ENCODE data around the gene DBP. TPM values are rescaled to one million over a fixed set of nuclear protein-coding genes. Genes with fewer than 3 reads are reported as not detected.

The DBP gene
- total RNA-seq, 1 experiment from 2014 or later, result 12.6 TPM

- no peak within 1 kb of the TSS for H2BK15ac ChIP-seq (ENCODE audit: low read depth, low read length)
- no peak within 1 kb of the TSS for H2BK120ac ChIP-seq (ENCODE audit: low read depth, low read length, poor library complexity, severe bottlenecking)
- H3K4me2 ChIP-seq (ENCODE audit: insufficient read depth, insufficient read length, low read length), result peak within 1 kb of the TSS; percentile 69
- Mint-ChIP-seq H3K9me3 (peaks cover 0 to 3% of the 10 kb centered on the region in 2 experiments; a peak in 2 of 5 replicates), H3K4me3 (peak within 1 kb of the TSS; percentile 84 to 93), H3K27me3 (ENCODE audit: low read depth) (peaks cover 2% of the 10 kb centered on the region), H3K36me3 (ENCODE audit: insufficient read depth in 1 of 3, low read depth in 3 of 3) (peaks cover 5 to 22% (median 19%) of the 10 kb centered on the region in 3 experiments), H3K27ac (peak within 1 kb of the TSS; percentile 88 to 98 (median 98)), H3K4me1 (peaks cover 16 to 17% of the 10 kb centered on the region in 2 experiments)
- no peak within 1 kb of the TSS for H2BK12ac ChIP-seq (ENCODE audit: insufficient read length, low read depth, low read length)
- H3K56ac ChIP-seq (ENCODE audit: insufficient read length, low read depth, low read length), result no peak within 1 kb of the TSS
- no peak within 1 kb of the TSS for H2BK5ac ChIP-seq (ENCODE audit: insufficient read length, low read length)
- DNase-seq, result peak; percentile 82
- no peak within 1 kb of the TSS for H3K27ac ChIP-seq (ENCODE audit: insufficient read length, low read depth, low read length)
- no peaks in the 10 kb centered on the region for H3K27me3 ChIP-seq (ENCODE audit: insufficient read depth, low read length)
- H2AFZ ChIP-seq (ENCODE audit: low read length), result no peak within 1 kb of the TSS
- no peaks in the 10 kb centered on the region for H3K4me1 ChIP-seq (ENCODE audit: insufficient read depth, low read length)
- H4K5ac ChIP-seq (ENCODE audit: insufficient read length, low read depth, low read length), result no peak within 1 kb of the TSS
- H4K8ac ChIP-seq (replicated peaks; ENCODE audit: insufficient read length, low read depth, low read length), result no peak within 1 kb of the TSS
- no peaks in the 10 kb centered on the region for H3K9me3 ChIP-seq (ENCODE audit: control insufficient read depth, low read depth, low read length)
- peak within 1 kb of the TSS; percentile 1 for H3K9ac ChIP-seq (ENCODE audit: extremely low read depth, insufficient read length, low read length)
- peak; percentile 92 for TF ChIP-seq CTCF (conservative IDR thresholded peaks at IDR 0.05)
- no peak within 1 kb of the TSS for H3T11ph ChIP-seq (ENCODE audit: low read length)
- H3K18ac ChIP-seq (ENCODE audit: insufficient read length, low read depth, low read length), result peak within 1 kb of the TSS; percentile 12
- no peaks in the 10 kb centered on the region for H3K79me2 ChIP-seq (ENCODE audit: insufficient read depth, low read length)
- H3K79me1 ChIP-seq (ENCODE audit: insufficient read depth, low read depth, low read length, poor library complexity, severe bottlenecking), result no peaks in the 10 kb centered on the region
- H4K20me1 ChIP-seq (ENCODE audit: control insufficient read depth, insufficient read depth, insufficient read length), result no peaks in the 10 kb centered on the region
- no peak within 1 kb of the TSS for H4K91ac ChIP-seq (ENCODE audit: insufficient read length, low read depth, low read length)
- H3K14ac ChIP-seq (ENCODE audit: insufficient read depth, low read length), result 0 out of 2 replicates have a peak within 1 kb of the TSS, but pooled peaks have one; percentile 16
- H2AK5ac ChIP-seq (ENCODE audit: insufficient read length, low read length), result no peak within 1 kb of the TSS
- H3K23me2 ChIP-seq (ENCODE audit: insufficient read length, low read depth, low read length, poor library complexity, severe bottlenecking), result peaks cover 16% of the 10 kb centered on the region
- WGBS (ENCODE audit: extremely low coverage, insufficient read length, low lambda C conversion rate), result no CpG with 5 or more reads among the region's 33 CpGs
- H3K4ac ChIP-seq (ENCODE audit: low read depth, low read length), result no peak within 1 kb of the TSS
- H3K23ac ChIP-seq (ENCODE audit: insufficient read length, low read depth, low read length), result no peak within 1 kb of the TSS
- H2BK20ac ChIP-seq (ENCODE audit: low read depth, low read length, poor library complexity, severe bottlenecking), result no peak within 1 kb of the TSS
Observed at GRCh38 chr19:48646001-48646721, 9.0 kb upstream of the DBP start, which contains the start of gene CA11. CA11 (minus strand) TSS chr19:48646187; CDS start chr19:48645632, 555 bp downstream.
